ENCODE results near the gene HSD3B2. TPM values are rescaled to one million over a fixed set of nuclear protein-coding genes. Genes with fewer than 3 reads are reported as not detected.

The HSD3B2 gene
- total RNA-seq (2022; extraction: Qiagen RNA extraction) = not detected in 5 replicates

DNA sequence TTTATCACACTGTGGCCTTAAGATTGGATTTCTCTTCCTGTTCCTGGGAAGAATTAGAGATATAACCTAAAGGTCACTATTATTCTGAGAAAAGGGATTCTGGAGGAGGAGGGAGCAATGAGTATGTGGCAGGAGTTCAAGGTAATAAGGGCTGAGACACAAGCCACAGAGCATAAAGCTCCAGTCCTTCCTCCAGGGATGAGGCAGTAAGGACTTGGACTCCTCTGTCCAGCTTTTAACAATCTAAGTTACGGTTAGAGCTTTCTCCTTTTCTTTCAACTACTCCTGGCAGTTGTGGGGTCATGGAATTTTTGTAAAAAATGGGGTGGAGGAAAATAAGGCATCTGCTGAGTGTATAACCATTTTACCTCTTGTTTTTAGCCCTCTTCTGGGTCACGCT, at the start of gene HSD3B2:
TSS of gene HSD3B2 (plus strand) at position 201 of the 400 bp plus-strand sequence. CDS start 270 bp downstream, outside the sequence.

DNA sequence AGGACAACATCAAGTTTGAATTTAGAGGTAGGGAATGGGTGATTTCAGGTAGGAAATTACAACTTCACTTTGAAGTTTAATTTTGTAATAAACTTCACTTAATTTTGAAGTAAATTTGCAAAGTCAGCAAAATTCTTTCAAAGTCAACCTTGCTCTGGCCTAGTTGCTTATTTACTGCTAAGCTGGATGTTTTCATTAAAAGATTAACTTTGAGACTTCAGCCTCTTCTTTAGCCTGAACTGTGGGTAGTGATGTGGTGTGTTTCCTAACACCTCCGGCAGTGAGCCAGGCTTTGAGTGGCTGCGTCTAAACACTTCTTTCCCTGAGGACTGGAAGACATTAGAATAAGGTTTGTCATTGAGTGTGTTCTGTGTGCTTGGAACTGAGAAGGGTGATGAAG, 46.4 kb upstream of the HSD3B2 start, which contains the start of gene HAO2:
TSS of gene HAO2 (plus strand) at position 232 of the 400 bp plus-strand sequence. CDS start 12,301 bp downstream, outside the sequence.

Other genes starting within 250 kb of the HSD3B2 start
- gene HAO2, start 46.4 kb upstream of the HSD3B2 start, total RNA-seq (2022; extraction: Qiagen RNA extraction) = not detected in 5 replicates
- not detected in 5 replicates for gene HSD3B1, start 92.1 kb downstream of the HSD3B2 start, total RNA-seq (2022; extraction: Qiagen RNA extraction)
- 1.5 to 1.9 TPM (median 1.6 TPM) in 5 replicates for gene ZNF697, start 233.1 kb downstream of the HSD3B2 start, total RNA-seq (2022; extraction: Qiagen RNA extraction)

Measured in A549 treated with CORT108297 at 1 μM for 4 hours (cell line).